ENCODE measurements around the gene FBLN2.

Gene FBLN2

GRCh38 chr3:13581485-13582365 lies 32.8 kb downstream of the FBLN2 start:
- no peak for DNase-seq (ENCODE audit: low read depth, low spot score)

DNA sequence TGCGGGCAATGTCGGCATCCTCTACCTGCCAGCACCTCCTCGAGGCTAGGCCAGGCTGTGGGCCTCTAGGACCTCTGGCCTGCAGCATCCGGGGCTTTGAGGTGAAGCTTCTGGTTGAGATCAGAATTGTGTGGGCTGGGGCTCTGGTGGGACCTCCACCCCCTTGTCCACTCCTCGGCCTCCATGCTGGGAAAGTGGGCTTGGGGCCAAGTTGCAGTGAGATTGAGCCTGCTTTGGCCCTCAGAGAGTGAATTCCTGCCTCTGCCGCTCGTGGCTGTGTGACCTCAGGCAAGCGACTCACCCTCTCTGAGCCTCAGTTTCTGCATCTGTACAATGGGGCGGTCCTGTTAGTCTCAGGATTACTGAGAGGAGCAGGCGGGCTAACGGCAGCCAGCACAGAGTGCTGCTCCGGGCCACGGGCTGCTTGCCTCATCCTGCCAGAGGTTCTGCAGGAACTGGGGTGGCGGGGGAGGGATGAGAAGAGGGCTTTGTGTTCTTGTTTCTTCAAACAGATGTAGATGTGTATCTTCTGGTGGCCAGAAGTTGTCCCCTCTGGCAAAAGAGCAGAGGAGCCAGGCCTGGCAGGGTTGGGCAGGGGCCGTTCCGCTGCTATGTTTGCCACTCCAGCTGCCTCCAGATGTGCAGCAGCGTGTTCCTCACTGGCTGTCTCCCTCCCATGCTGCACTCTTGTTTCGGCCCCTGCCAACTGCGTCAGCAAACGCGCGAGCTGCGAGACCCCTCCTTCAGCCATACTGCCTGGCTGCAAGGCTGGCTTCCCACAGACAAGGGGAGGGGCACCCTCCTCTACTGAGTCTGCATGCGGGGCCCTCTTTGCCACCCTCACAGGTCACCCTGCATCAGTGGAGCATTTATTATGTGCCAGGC lies 33.7 kb downstream of the FBLN2 start:
- no peak for DNase-seq (ENCODE audit: low read depth, low spot score)

GRCh38 chr3:13583251-13584180 lies 34.6 kb downstream of the FBLN2 start:
- no peak for DNase-seq (ENCODE audit: low read depth, low spot score)

DNA sequence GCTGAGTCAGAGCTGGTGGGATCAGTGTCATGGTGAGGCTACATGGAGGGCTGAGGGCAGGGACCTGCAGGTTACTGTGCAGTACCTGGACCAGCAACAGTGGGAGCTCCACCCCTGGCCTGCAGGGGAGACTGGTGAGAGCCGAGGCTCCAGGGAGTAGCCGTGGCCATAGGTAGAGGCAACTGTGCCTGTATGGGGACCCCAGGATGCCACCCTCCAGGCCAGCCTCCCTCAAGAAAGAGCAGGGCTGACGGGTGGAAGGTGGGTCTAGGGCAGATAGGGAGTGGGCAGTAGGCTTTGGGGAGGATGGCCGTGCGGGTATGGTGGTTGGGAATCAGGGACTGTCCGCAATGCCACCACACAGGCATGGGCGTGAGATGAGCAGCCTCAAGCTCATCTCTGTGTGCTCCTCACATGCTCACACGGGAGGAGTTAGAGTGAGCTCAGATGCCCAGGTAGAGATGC lies 35.5 kb downstream of the FBLN2 start:
- no peak for DNase-seq (ENCODE audit: low read depth, low spot score)

GRCh38 chr3:13584901-13585300 lies 36.0 kb downstream of the FBLN2 start:
- no peak for DNase-seq (ENCODE audit: low read depth, low spot score)

- no peak for DNase-seq (ENCODE audit: low read depth, low spot score)
Measured at GRCh38 chr3:13587442-13587841, 38.5 kb downstream of the FBLN2 start.

DNA sequence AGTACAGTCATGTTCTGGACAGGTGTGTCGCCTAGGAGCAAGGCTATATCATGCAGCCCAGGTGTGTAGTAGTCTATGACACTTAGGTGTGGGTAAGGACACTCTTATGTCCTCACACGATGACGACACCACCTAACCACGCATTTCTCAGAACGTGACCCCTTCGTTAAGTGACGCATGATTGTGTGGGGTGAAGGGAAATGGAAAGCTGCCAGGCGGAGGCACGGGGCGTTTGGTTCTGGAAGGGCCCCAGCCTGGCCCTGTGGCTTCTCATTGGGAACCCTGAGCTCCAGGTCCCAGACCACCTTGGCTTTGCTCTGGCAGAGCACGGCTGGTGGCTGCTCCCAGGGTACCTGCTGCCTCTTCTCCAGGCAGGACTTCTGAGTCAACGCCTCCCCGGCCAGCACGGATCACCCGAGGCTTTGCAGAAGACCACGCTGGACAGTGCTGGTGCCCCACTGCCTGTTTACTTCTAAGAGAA lies 39.3 kb downstream of the FBLN2 start:
- DNase-seq (ENCODE audit: low read depth, low spot score): no peak

DNA sequence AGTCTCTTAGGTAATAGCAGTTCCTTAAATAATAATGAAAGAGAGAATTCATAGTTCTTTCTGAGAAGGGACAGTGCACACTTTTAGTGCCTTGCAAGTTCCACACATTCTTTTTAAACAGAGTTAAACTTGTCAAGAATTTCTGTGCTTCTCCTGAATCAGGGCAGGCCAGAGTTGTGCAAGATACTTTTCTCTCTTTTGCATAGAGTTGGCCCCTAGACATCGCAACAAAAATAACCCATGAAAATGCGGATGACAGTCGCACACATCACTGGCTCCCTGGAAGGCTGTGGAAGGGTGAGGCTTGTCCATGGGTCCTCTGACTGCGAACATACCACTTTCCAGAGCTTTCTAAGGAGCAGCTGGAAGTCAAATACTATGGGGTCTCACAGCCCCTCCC lies 40.1 kb downstream of the FBLN2 start:
- DNase-seq (ENCODE audit: low read depth, low spot score): no peak

- DNase-seq (ENCODE audit: low read depth, low spot score): no peak
Measured at GRCh38 chr3:13590841-13591520, 42.1 kb downstream of the FBLN2 start.

- DNase-seq (ENCODE audit: low read depth, low spot score): no peak
Measured at GRCh38 chr3:13593615-13594014, 44.7 kb downstream of the FBLN2 start.

DNA sequence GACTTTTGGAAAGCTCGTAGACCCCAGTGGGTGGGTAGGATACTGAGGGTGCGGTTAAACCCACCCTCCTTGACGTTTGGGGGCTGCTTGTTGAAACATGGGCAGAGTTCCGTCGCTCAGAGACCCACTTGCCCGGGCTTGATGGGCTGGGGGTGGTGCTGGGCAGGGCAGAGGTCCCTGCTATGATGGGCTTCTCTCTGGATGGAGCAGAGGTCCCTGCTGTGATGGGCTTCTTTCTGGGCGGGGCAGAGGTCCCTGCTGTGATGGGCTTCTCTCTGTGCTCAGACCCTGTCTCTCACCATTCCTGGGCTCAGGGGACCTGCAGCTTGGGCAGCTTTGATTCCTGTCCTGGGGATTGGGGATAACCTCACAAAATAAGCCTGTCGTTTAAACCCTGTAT lies 45.2 kb downstream of the FBLN2 start:
- no peak for DNase-seq (ENCODE audit: low read depth, low spot score)

DNA sequence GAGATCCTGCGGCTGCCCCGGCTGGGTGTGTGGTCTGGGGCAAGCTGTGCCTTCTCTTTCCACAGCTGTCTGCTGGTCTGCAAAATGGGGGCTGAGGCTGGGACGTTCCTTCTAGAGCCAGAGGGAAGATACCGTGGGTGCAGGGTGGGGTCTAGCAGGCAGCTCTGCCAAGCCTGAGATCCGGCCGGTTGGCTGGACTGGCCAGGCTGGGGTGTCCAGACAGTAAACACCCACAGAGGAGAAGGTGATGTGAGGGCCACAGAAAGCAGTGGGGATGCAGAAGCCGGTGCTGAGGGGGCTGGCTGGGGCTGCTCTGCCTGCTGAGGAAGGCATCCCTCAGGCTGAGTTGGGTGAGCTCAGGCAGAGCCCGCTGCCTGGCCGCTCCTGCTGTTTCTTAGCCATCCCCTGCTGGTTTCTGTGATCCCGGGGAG lies 46.1 kb downstream of the FBLN2 start:
- DNase-seq (ENCODE audit: low read depth, low spot score): no peak

DNA sequence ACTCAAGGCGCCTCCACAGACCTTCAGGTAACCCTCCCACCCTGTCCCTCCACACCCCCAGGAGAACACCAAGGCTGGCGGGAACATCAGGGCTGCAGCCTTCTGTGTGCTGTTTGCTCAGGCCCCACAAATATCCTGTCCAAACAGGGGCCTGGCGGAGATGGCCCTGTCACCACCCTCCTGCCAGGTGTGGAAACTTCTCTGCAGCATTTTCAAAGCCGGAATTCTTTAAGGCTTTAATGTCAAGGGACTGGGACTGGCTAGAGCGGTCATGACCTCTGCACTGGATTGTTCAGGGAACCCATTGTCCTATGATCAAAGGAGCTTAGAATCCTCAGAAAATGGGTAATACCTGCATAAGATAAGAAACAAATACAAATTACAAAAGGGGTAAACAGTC lies 46.6 kb downstream of the FBLN2 start:
- DNase-seq (ENCODE audit: low read depth, low spot score): no peak

GRCh38 chr3:13596426-13597205 lies 47.7 kb downstream of the FBLN2 start:
- no peak for DNase-seq (ENCODE audit: low read depth, low spot score)

DNA sequence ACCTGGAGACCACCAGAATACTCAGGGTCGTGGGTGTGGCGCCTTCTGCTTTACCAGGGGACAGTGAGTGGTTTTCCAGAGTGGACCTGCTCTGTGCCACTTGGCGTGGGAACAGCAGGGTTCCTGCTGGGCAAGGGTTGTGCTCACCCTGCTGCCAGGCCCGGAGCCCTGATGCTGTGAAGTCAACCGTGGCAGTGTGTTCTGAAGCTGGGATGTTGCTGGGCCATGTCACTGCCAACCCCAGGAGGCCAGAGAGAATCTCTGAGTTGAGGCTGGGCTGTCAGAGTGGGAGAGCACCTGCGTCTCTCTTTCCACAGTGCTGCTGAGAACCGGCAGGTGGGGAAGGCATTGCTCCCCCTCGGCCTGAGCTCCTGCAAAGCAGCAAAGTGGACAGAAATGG lies 48.7 kb downstream of the FBLN2 start:
- DNase-seq (ENCODE audit: low read depth, low spot score): no peak

DNA sequence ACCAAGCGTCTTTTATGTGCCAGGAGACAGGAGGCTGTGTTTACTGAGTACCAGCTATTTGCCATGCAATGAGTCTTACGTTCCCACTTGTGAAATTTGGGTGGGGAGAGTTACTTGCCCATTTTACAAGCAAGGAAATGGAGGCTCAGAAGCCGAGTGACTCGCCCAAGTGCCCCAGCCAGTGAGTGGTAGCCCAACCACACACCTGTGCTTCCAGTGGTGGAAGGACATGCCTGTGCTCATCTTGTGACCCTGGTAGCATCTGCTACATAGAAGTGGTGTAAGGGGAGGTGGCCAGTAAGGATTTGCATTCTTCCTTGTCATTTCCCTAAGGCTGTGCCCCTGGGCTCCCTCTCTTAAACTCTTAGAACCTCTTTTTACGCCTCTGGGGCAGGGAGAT lies 49.3 kb downstream of the FBLN2 start:
- DNase-seq (ENCODE audit: low read depth, low spot score): no peak

- no peak for DNase-seq (ENCODE audit: low read depth, low spot score)
Measured at GRCh38 chr3:13598926-13599886, 50.3 kb downstream of the FBLN2 start.

- no peak for DNase-seq (ENCODE audit: low read depth, low spot score)
Measured at GRCh38 chr3:13599887-13600450, 51.0 kb downstream of the FBLN2 start.

Measured in ELF-1 (cell line).